Measurements from ENCODE around the gene BRPF1.

BRPF1 gene

GRCh38 chr3:9787714-9788113 is 56.2 kb downstream of the BRPF1 start:
- no peak for DNase-seq (ENCODE audit: low read depth in 1 of 2, low spot score in 1 of 2)

- DNase-seq (ENCODE audit: low read depth in 1 of 2, low spot score in 1 of 2): no peak
These were observed 59.6 kb downstream of the BRPF1 start for GRCh38 chr3:9791127-9791526.

- no peak for DNase-seq (ENCODE audit: low read depth in 1 of 2, low spot score in 1 of 2)
These were observed 60.4 kb downstream of the BRPF1 start for GRCh38 chr3:9791790-9792404.

DNA sequence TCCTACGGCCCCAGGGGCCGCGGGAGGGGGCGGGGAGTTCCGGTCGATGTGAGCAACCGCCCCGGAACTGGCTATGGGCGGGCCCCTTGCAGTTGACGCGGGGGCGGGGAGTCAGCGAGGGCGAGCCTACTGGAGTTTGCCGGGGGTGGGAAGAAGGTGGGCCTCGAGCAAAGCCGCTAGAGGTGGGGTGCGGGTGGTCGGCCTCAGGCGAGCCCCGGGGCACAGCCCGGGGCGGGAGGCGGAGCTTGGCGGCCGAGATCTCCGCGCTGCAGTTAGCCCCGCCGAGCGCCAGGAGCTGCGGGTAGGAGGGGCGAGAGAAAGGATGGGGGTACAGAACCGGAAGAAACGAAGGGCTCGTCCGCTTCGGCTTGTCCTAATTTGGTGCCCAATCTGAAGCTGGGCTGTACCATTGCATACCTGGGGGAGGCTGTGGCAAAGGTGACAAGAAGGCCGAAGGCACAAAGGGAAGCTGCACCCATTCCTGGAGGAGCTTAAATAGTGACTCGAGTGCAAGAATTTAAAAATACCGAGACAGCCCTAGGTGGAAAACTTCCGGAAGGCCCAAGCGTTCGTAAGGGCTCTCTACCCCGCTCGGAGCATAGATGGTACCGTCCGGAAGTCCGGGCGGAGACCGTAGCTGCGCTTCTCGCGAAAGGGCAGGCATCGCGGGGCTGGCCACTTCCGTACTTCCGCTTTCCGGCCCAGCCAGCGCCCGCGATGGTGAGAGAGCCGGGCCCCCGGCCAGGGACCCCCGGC is 61.0 kb downstream of the BRPF1 start, which contains the start of the genes ARPC4 and TADA3:
Gene ARPC4 (plus strand): TSS at position 678 of the 756 bp plus-strand sequence. CDS start 40 bp downstream, at position 718.
Gene TADA3 (minus strand): TSS at position 69 of the 756 bp plus-strand sequence. CDS start 1,007 bp downstream, outside the sequence.
- DNase-seq (ENCODE audit: low read depth in 1 of 2, low spot score in 1 of 2): peak; percentile 78 to 83

DNA sequence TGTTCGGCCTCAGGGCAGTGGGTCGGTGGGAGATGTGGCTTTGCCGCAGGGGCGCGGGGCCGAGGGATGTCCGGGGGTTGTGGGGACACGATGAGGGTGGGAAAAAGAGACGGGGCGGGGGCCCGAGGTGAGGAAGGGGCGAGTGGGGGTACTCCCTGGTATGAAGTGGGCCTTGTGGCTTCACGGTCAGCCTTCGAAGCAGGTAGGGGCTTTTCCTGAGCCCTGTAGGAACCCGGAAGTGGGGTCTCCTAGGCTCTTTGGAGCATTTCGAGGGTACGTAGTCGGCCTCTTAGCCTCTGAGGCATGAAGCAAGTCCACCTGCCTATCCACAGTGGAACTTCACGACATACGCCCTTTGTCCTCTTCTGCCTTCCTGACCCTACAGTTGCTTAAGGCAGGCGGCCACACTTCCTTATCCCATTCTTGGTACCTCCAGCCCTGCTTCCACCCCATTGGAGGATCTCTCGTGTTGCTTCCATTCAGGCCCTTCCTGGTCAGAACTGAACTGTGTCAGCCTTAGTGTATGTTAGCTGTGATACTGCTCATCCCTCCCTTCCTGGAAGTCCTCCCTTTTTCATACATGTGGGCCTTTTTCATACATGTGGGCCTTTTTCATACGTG is 61.7 kb downstream of the BRPF1 start:
- no peak for DNase-seq (ENCODE audit: low read depth in 1 of 2, low spot score in 1 of 2)

GRCh38 chr3:9794400-9794799 is 62.9 kb downstream of the BRPF1 start:
- DNase-seq (ENCODE audit: low read depth in 1 of 2, low spot score in 1 of 2): no peak

DNA sequence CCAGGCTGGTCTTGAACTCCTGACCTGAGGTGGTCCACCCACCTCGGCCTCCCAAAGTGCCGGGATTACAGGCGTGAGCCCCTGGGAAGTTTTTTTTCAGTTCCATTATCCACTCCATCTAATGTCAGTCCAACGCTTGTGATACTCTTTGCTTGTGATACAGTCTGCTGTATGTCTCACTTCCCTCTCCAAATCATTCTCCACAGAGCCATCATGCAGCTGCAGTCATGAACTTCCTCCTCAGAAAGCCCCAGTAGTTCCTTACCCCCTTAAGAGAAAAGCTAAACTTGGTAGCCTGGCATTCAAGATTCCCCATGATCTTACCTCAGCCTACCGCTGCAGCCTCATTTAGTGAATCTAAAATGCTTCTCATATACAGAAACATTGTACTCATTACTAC is 63.7 kb downstream of the BRPF1 start:
- no peak for DNase-seq (ENCODE audit: low read depth in 1 of 2, low spot score in 1 of 2)

DNA sequence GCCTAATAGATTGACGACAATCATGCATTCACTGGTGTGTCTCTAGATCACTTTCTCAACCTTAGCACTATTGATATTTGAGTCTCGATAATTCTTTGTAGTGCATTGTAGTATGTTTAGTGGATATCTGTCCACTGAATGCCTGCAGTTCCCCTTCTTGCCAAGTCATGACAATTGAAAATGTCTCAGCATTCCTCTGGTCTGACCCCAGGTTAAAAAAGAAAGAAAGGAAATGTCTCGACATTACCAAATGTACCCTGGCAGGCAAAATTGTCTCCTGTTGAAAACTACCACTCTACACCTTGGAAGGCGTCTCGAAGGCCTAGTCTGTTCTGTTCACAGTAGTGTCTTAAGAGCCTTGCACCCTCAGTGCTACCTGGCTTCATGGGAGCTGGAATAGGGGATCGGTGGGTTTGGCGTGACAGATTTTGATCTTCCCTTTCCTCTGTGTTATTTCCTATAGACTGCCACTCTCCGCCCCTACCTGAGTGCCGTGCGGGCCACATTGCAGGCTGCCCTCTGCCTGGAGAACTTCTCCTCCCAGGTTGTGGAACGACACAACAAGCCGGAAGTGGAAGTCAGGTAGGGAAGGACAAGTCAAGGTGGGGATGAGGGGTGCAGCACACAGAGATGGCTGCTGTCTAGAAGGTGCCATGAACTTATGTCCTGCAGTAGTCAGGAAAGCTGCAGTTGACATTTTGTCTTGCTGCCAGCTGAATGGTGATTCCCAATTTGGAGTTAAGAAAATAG is 65.8 kb downstream of the BRPF1 start:
- DNase-seq (ENCODE audit: low read depth in 1 of 2, low spot score in 1 of 2): no peak
